Stomach (tissue), 9 donors: ENCODE measurements around the gene SHISAL1. TPM values are rescaled to one million over a fixed set of nuclear protein-coding genes. Genes with fewer than 3 reads are reported as not detected.
A peak's percentile ranks its signal among the peaks of the same experiment; 100 is the strongest.
"Not testable (repeated sequence)": the region's sequence is repeated elsewhere in the genome, so short reads cannot be mapped to it uniquely, and the experiment has no call there.

Experiments
- DNase-seq, 2 donors: peaks; one replicate each; pipeline versions ENCODE4 v3.0.0 to v3.0.0-alpha.2; 2013 to 2019
- H3K27ac ChIP-seq, 5 donors: fragments of 200-600 bp in 4 of 5; sonication (generic) in 4 of 5; one replicate each; pipeline ENCODE4 v1.5.1; 2013 to 2019; ENCODE audit warnings: mild to moderate bottlenecking in 1 of 5, moderate library complexity in 1 of 5
- H3K27me3 ChIP-seq, 3 donors: fragments of 200-600 bp; sonication (generic); one replicate each; pipeline ENCODE4 v1.5.1; 2017 to 2019; ENCODE audit warnings: mixed run types in 1 of 3
- H3K36me3 ChIP-seq, 4 donors: fragments of 200-600 bp; sonication (generic); 1 replicate in 3 of 4; 2 replicates in 1 of 4; pipeline ENCODE4 v1.5.1; 2016 to 2019
- H3K4me1 ChIP-seq, 4 donors: fragments of 200-600 bp; sonication (generic); one replicate each; pipeline ENCODE4 v1.5.1; 2016 to 2019
- H3K4me3 ChIP-seq, 4 donors: fragments of 200-600 bp; sonication (generic) in 3 of 4; one replicate each; pipeline ENCODE4 v1.5.1; 2016 to 2019; ENCODE audit warnings: mild to moderate bottlenecking in 1 of 4
- H3K9me3 ChIP-seq, 4 donors: fragments of 200-600 bp; sonication (generic); one replicate each; pipeline ENCODE4 v1.5.1; 2016 to 2019
- EP300 ChIP-seq: sonication (generic); formaldehyde crosslinking; IDR thresholded peaks from one replicate; pipeline ENCODE4 v1.6.1; 2017; ENCODE audit warnings: antibody characterized with exemption
- POLR2A ChIP-seq, 4 donors: fragments of 450-650 bp; IDR thresholded peaks; one replicate each; pipeline ENCODE4 v1.6.1; 2016; ENCODE audit warnings: antibody characterized with exemption in 4 of 4, control low read depth in 2 of 4, mild to moderate bottlenecking in 1 of 4, moderate library complexity in 1 of 4
- POLR2AphosphoS5 ChIP-seq, 3 donors: sonication (generic); formaldehyde crosslinking; IDR thresholded peaks; one replicate each; pipeline ENCODE4 v1.6.1; 2016; ENCODE audit warnings: antibody characterized with exemption in 3 of 3
- WGBS, 5 donors: extraction: QIAGEN DNeasy Blood & Tissue Kit in 3 of 5; methylation state at CpG; one replicate each; pipeline versions ENCODE4 v1.1.5 to v1.1.7; 2013 to 2018; 5-methylcytosine and 5-hydroxymethylcytosine counted together
- intact Hi-C: fragments of 100-400 bp; cut with DNase I; formaldehyde crosslinking; loops from one replicate; pipeline ENCODE4 v1.15.1; 2023; ENCODE audit warnings: low total_unique reads
- polyA plus RNA-seq, 3 donors: library from polyadenylated mRNA; stranded (reverse); fragments of 200-250 nt; gene quantifications; one replicate each; pipeline ENCODE4 v1.2.3, GENCODE V29; 2013
- total RNA-seq, 5 donors: library from RNA; depleted of rRNA; stranded (reverse); fragments of >200 nt; gene quantifications; one replicate each; pipeline versions ENCODE4 v1.1.0 to v1.2.3, GENCODE V29; 2014 to 2016
- TF ChIP-seq, protein P1 (sequence below), 7 experiments: fragments of 450-650 bp in 4 of 7; fragments of 200-600 bp in 3 of 7; sonication (generic) in 3 of 7; IDR thresholded peaks; one replicate each; pipeline ENCODE4 v1.5.1; 2016 to 2019; ENCODE audit warnings: antibody characterized with exemption in 7 of 7, control low read depth in 2 of 7, mild to moderate bottlenecking in 1 of 7
- donor health status: healthy with polysubstance abuse.
- donor health status: Bipolar disorder and iron deficiency.
- donor health status: healthy.

SHISAL1 gene
- total and polyA plus RNA-seq, 8 donors = 0.43 to 19.3 (median 1.2) TPM

DNA sequence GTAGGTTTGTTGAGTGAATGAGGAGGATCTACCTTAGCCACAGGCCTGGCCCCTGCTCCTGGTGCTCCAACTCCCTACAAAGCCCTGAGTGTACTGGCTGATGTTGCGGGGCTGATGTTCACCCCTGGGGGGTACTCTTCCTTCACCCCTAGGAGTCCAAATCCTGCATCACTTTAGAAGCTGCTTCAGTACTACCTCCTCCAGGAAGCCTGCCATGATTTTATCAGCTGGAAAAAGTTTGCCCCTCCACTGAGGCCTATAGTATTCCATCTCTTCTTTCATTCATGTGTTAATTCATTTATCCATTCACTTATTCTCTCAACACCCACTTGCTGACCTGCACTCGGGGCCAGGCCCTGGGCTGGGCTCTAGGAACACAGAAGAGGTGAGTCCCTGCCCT lies 7.8 kb downstream of the SHISAL1 start:
- intact Hi-C loops = no loop called here
- Histone ChIP-seq H3K9me3 (no peaks in the 10 kb centered on the region), H3K27me3 (peaks cover 0 to 17% (median 3%) of the 10 kb centered on the region in 3 donors), H3K27ac (peak overlapping the region in 3 of 5 donors; percentile 59 to 88 (median 59)), H3K36me3 (no peaks in the 10 kb centered on the region), H3K4me1 (peaks cover 3 to 47% (median 14%) of the 10 kb centered on the region in 4 donors), H3K4me3 (no peak overlapping the region)
- 82 to 96% (median 96%) methylated on average over 2 of the region's 2 CpGs for WGBS, 5 donors
- TF ChIP-seq EP300 (no peak), POLR2AphosphoS5 (IDR thresholded peaks at IDR 0.05) (no peak), POLR2A (IDR thresholded peaks at IDR 0.05) (no peak)
- TF ChIP-seq, protein P1, sequence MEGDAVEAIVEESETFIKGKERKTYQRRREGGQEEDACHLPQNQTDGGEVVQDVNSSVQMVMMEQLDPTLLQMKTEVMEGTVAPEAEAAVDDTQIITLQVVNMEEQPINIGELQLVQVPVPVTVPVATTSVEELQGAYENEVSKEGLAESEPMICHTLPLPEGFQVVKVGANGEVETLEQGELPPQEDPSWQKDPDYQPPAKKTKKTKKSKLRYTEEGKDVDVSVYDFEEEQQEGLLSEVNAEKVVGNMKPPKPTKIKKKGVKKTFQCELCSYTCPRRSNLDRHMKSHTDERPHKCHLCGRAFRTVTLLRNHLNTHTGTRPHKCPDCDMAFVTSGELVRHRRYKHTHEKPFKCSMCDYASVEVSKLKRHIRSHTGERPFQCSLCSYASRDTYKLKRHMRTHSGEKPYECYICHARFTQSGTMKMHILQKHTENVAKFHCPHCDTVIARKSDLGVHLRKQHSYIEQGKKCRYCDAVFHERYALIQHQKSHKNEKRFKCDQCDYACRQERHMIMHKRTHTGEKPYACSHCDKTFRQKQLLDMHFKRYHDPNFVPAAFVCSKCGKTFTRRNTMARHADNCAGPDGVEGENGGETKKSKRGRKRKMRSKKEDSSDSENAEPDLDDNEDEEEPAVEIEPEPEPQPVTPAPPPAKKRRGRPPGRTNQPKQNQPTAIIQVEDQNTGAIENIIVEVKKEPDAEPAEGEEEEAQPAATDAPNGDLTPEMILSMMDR (IDR thresholded peaks at IDR 0.05) = no peak
- no peak for DNase-seq

DNA sequence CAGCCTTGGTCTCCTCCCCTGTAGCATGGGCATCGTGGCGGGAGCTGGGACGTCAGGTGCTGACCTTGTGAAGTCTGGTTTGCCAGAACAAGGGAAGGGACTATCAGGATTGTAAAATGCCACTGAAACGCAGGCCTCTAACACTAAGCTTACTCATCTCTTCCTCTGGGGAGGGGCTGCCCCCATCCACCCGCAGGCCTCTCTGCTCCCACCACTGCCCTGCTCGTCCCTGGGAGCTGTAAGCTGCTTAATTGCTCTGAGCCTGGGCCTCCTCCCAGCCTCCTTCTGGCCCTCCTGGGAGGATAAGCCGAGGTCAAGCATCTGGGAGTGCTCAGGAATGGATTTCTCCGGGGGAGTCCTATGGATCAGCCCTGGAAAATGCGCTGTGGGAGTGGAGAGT lies 8.4 kb downstream of the SHISAL1 start:
- WGBS, 5 donors = 47 to 67% (median 62%) methylated on average over 4 to 9 of the region's 9 CpGs
- DNase-seq = no peak
- Histone ChIP-seq H3K27me3 (peaks cover 0 to 19% (median 3%) of the 10 kb centered on the region in 3 donors), H3K4me1 (peaks cover 1 to 42% (median 11%) of the 10 kb centered on the region in 4 donors), H3K4me3 (no peak overlapping the region), H3K27ac (peak overlapping the region in 1 of 5 donors; percentile 88), H3K36me3 (no peaks in the 10 kb centered on the region), H3K9me3 (no peaks in the 10 kb centered on the region)
- TF ChIP-seq, protein P1 (IDR thresholded peaks at IDR 0.05) = no peak
- TF ChIP-seq POLR2AphosphoS5 (IDR thresholded peaks at IDR 0.05) = no peak
- no peak for TF ChIP-seq POLR2A (IDR thresholded peaks at IDR 0.05)
- TF ChIP-seq EP300 = no peak
- intact Hi-C loops = no loop called here

DNA sequence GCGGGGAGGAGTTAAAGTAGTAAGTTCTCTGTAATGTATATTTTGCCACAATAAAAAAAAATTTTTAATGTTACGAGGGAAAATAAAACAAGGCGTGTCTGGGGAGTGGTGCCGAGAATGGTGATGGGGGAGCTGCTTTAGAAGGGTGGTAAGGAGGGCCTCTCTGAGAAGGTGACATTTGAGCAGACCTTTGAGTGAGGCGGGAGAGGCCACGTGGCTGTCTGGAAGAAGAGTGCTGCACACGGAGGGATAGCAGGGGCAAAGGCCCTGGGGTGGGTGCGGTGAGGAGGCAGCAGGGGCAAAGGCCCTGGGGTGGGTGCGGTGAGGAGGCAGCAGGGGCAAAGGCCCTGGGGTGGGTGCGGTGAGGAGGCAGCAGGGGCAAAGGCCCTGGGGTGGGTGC lies 10.4 kb downstream of the SHISAL1 start:
- intact Hi-C loops, H3K36me3 ChIP-seq, H3K4me3 ChIP-seq, H3K27ac ChIP-seq, DNase-seq, H3K9me3 ChIP-seq: not testable (repeated sequence)
- 82 to 86% (median 85%) methylated on average over 7 to 9 of the region's 10 CpGs for WGBS, 5 donors
- H3K4me1 ChIP-seq = peaks cover 0 to 22% (median 0%) of the 10 kb centered on the region in 4 donors
- H3K27me3 ChIP-seq = peaks cover 0 to 24% (median 3%) of the 10 kb centered on the region in 3 donors

DNA sequence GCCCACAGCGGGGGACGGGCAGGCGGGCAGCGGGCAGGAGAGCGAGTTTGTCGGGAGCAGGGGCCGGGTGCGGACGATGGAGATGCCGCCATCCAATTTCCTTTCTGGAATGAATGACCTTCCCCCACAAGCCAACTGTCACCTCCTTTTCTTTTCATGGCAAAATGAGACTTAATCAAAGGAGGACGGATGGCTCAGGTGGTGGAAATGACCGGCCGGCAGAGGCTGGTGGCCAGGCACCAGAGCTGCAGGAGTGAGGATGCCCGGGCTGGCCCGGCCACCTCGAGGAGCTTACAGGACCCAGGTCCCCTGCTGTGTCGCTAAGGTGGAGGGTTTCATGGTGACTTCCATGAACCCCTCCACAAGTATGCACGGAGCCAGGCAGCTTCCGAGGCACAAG lies 11.7 kb downstream of the SHISAL1 start:
- no peak overlapping the region for H3K4me3 ChIP-seq
- H3K27ac ChIP-seq = no peak overlapping the region
- H3K9me3 ChIP-seq = no peaks in the 10 kb centered on the region
- TF ChIP-seq, protein P1 (IDR thresholded peaks at IDR 0.05) = no peak
- TF ChIP-seq EP300 (no peak), POLR2A (IDR thresholded peaks at IDR 0.05) (no peak), POLR2AphosphoS5 (IDR thresholded peaks at IDR 0.05) (no peak)
- peaks cover 0 to 24% (median 3%) of the 10 kb centered on the region in 3 donors for H3K27me3 ChIP-seq
- no peaks in the 10 kb centered on the region for H3K36me3 ChIP-seq
- intact Hi-C loops = no loop called here
- no peak for DNase-seq
- WGBS, 5 donors = 73 to 79% (median 76%) methylated on average over 19 of the region's 19 CpGs
- peaks cover 0 to 15% (median 0%) of the 10 kb centered on the region in 4 donors for H3K4me1 ChIP-seq

DNA sequence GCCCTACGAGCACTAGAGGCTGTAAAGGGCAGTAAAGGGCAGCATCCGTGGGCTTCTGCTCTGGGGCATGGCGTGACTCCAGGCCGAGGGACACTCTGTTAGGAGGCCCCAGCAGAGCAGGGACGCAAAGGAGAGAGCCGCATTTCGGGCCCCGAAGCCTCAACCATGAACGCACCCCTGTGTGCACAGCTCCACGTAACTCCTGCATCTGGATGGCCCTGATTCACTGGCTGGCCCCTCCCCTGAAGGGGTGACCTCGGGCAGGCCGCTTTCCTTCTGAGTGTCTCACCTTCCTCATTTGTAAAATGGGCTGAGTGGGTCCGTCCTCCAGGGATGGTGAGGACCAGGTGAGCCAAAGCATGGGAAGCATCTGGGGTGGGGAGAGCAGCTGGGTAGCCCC lies 13.6 kb downstream of the SHISAL1 start:
- Histone ChIP-seq H3K27me3 (peaks cover 0 to 24% (median 3%) of the 10 kb centered on the region in 3 donors), H3K9me3 (peaks cover 0 to 9% (median 5%) of the 10 kb centered on the region in 4 donors), H3K4me3 (no peak overlapping the region), H3K4me1 (peaks cover 0 to under 1% (median 0%) of the 10 kb centered on the region in 4 donors), H3K36me3 (no peaks in the 10 kb centered on the region), H3K27ac (no peak overlapping the region)
- intact Hi-C loops = no loop called here
- DNase-seq = no peak
- 58 to 80% (median 70%) methylated on average over 8 to 13 of the region's 13 CpGs for WGBS, 5 donors
- TF ChIP-seq, protein P1 (IDR thresholded peaks at IDR 0.05) = no peak
- no peak for TF ChIP-seq POLR2AphosphoS5 (IDR thresholded peaks at IDR 0.05)
- no peak for TF ChIP-seq EP300
- TF ChIP-seq POLR2A (IDR thresholded peaks at IDR 0.05) = no peak
